ENCODE data around the gene RBM14. TPM values are rescaled to one million over a fixed set of nuclear protein-coding genes. Genes with fewer than 3 reads are reported as not detected.
A peak's percentile ranks its signal among the peaks of the same experiment; 100 is the strongest.

RBM14 gene
- total RNA-seq (2022) (160 and 173 TPM in 2 replicates), Bru-seq, nascent RNA (percentile 99 among the genes with signal in this experiment), BruChase-seq, experiment 1, labeled RNA remaining after a 2-hour chase (percentile 99 among the genes with signal in this experiment), BruChase-seq, experiment 2, labeled RNA remaining after a 6-hour chase (percentile 98 among the genes with signal in this experiment)
- long read RNA-seq, transcript RBM14-201 (3 exons, 2,828 nt): major isoform, 17 of 26 reads
- long read RNA-seq, partial matches to known transcripts: 8 of 26 reads
- long read RNA-seq, other reads (novel, unspliced or antisense): 1 of 26 reads

- peaks cover 59% of the 10 kb centered on the region for H3K36me3 Mint-ChIP-seq (ENCODE audit: insufficient read depth, unreplicated experiment)
- H3K4me3 ChIP-seq (ENCODE audit: low read depth, low read length): peak within 1 kb of the TSS; percentile 57
- BruUV-seq (replicated peaks): no TSS peak
- intact Hi-C loops (cut with micrococcal nuclease; ENCODE audit: unreplicated experiment): loop anchor here (1.0 to 5.0 kb wide), 5 partner anchors 22 to 136 kb away; partner anchors contain the start of genes ACTN3, CCDC87, CCS and DPP3
- H3K4me3 Mint-ChIP-seq (ENCODE audit: unreplicated experiment): peak within 1 kb of the TSS; percentile 94
- DNase-seq: peak; percentile 100
- no peaks in the 10 kb centered on the region for H3K27me3 Mint-ChIP-seq (ENCODE audit: insufficient read depth, unreplicated experiment)
- 0 out of 2 replicates have a peak, but pooled peaks cover 2% of the 10 kb centered on the region for H3K36me3 ChIP-seq (ENCODE audit: control insufficient read depth, insufficient read depth, low read length)
- TF ChIP-seq CTCF (IDR thresholded peaks at IDR 0.05; ENCODE audit: insufficient read depth in 1 of 2, low read depth in 1 of 2, low read length in 1 of 2, severe bottlenecking in 1 of 2, unreplicated experiment in 1 of 2): no peak
- peaks cover 25% of the 10 kb centered on the region for H3K4me1 Mint-ChIP-seq (ENCODE audit: low read depth, unreplicated experiment)
- peaks cover 17% of the 10 kb centered on the region for H3K4me1 ChIP-seq
- H3K27ac Mint-ChIP-seq (ENCODE audit: unreplicated experiment): peak within 1 kb of the TSS; percentile 99
- CTCF ChIA-PET: interaction anchor here (0.6 to 2.2 kb wide), 8 partner anchors 9 to 137 kb away, joined by 3 to 12 read pairs (median 7); partner anchors contain the start of genes CCDC87, CCS, DPP3 and RBM4
- H3K27me3 ChIP-seq (replicated peaks; ENCODE audit: control insufficient read depth, insufficient read depth, low read length): no peaks in the 10 kb centered on the region
- H3K9me3 Mint-ChIP-seq (ENCODE audit: unreplicated experiment): no peaks in the 10 kb centered on the region
- POLR2A ChIA-PET: interaction anchor here (0.5 to 2.5 kb wide), 45 partner anchors 9 to 780 kb away, joined by 3 to 160 read pairs (median 5); partner anchors contain the start of genes ACTN3, CCDC87, CCS and DPP3
- H3K9me3 ChIP-seq: no peaks in the 10 kb centered on the region
Observed at GRCh38 chr11:66616379-66617154, at the start of gene RBM14. TSS of gene RBM14 (plus strand) at chr11:66616630. CDS start at chr11:66616721, 91 bp downstream.

- ChIA-PET POLR2A (interaction anchor here (0.5 kb wide), 1 partner anchor 307 kb away, joined by 8 read pairs; no protein-coding TSS in a partner anchor), CTCF (no interaction called here)
- intact Hi-C loops (cut with micrococcal nuclease; ENCODE audit: unreplicated experiment): no loop called here
- no peaks in the 10 kb centered on the region for H3K4me1 Mint-ChIP-seq (ENCODE audit: low read depth, unreplicated experiment)
- H3K27me3 ChIP-seq (replicated peaks; ENCODE audit: control insufficient read depth, insufficient read depth, low read length): no peaks in the 10 kb centered on the region
- BruUV-seq (replicated peaks): no TSS peak
- DNase-seq: no peak
- no peak overlapping the region for H3K4me3 ChIP-seq (ENCODE audit: low read depth, low read length)
- no peaks in the 10 kb centered on the region for H3K36me3 Mint-ChIP-seq (ENCODE audit: insufficient read depth, unreplicated experiment)
- no peak for TF ChIP-seq CTCF (IDR thresholded peaks at IDR 0.05; ENCODE audit: insufficient read depth in 1 of 2, low read depth in 1 of 2, low read length in 1 of 2, severe bottlenecking in 1 of 2, unreplicated experiment in 1 of 2)
- no peak overlapping the region for H3K4me3 Mint-ChIP-seq (ENCODE audit: unreplicated experiment)
- no peaks in the 10 kb centered on the region for H3K27me3 Mint-ChIP-seq (ENCODE audit: insufficient read depth, unreplicated experiment)
- H3K36me3 ChIP-seq (ENCODE audit: control insufficient read depth, insufficient read depth, low read length): no peaks in the 10 kb centered on the region
- H3K9me3 Mint-ChIP-seq (ENCODE audit: unreplicated experiment): no peaks in the 10 kb centered on the region
- no peak overlapping the region for H3K27ac Mint-ChIP-seq (ENCODE audit: unreplicated experiment)
- H3K4me1 ChIP-seq: no peaks in the 10 kb centered on the region
- no peaks in the 10 kb centered on the region for H3K9me3 ChIP-seq
Observed at GRCh38 chr11:66567787-66568123, 48.7 kb upstream of the RBM14 start.
